Panc1 (cell line): ENCODE data around the gene PDE11A. TPM values are rescaled to one million over a fixed set of nuclear protein-coding genes. Genes with fewer than 3 reads are reported as not detected.

Source experiments
- ATAC-seq: fragments of 200-7000 bp; cut with Tn5 transposase; 2 replicates; pipeline ENCODE4 v1.9.1; 2020; ENCODE audit warnings: mild to moderate bottlenecking, moderate library complexity
- BruUV-seq: library from RNA; stranded (reverse); fragments of 400-500 nt; replicated peaks from 2 replicates; lab custom pipeline; 2021; lab: Mats Ljungman, UMichigan
- CTCF ChIA-PET: fragments of 300-600 bp; sonication (Branson Sonifier 250); formaldehyde crosslinking; loops from one replicate; lab custom pipeline; 2022; ENCODE audit warnings: antibody characterized with exemption; lab: Charles Lee
- POLR2A ChIA-PET: fragments of 300-600 bp; sonication (Branson Sonifier 250); formaldehyde crosslinking; loops from one replicate; lab custom pipeline; 2022; ENCODE audit warnings: antibody characterized with exemption; lab: Charles Lee
- DNase-seq: peaks from one replicate; pipeline ENCODE4 v3.0.0-alpha.2; 2010; ENCODE audit warnings: low read depth, low spot score
- H3K27ac ChIP-seq: 2 replicates; pipeline ENCODE4 v1.5.1; 2011; ENCODE audit warnings: mild to moderate bottlenecking, low read length, inconsistent platforms
- H3K27me3 ChIP-seq: fragments of 200-500 bp; sonication (Bioruptor generic); 2 replicates; pipeline ENCODE4 v1.6.0; 2014; ENCODE audit warnings: low read length, inconsistent platforms; ENCODE audit not compliant: control insufficient read depth, insufficient read depth
- H3K36me3 ChIP-seq: fragments of 200-500 bp; sonication (Bioruptor generic); 2 replicates; pipeline ENCODE4 v1.5.1; 2014; ENCODE audit warnings: inconsistent platforms, mild to moderate bottlenecking, low read length, moderate library complexity; ENCODE audit not compliant: control insufficient read depth, insufficient read depth
- H3K4me1 ChIP-seq: 2 replicates; pipeline ENCODE4 v1.5.1; 2011; ENCODE audit warnings: inconsistent platforms, mild to moderate bottlenecking, low read length, moderate library complexity; ENCODE audit not compliant: control insufficient read depth, insufficient read depth
- H3K4me3 ChIP-seq, 2 experiments: 2 replicates each; pipeline ENCODE4 v1.5.1; 2011 to 2012; ENCODE audit warnings: low read depth in 2 of 2, low read length in 2 of 2, mild to moderate bottlenecking in 2 of 2, inconsistent platforms in 1 of 2, moderate library complexity in 1 of 2
- H3K9me3 ChIP-seq: fragments of 200-500 bp; sonication (Bioruptor generic); 2 replicates; pipeline ENCODE4 v1.5.1; 2014; ENCODE audit warnings: low read depth, mild to moderate bottlenecking, inconsistent platforms, low read length, moderate library complexity; ENCODE audit not compliant: control insufficient read depth, insufficient read depth
- POLR2AphosphoS5 ChIP-seq: IDR thresholded peaks from 2 replicates; pipeline ENCODE4 v1.6.1; 2012; ENCODE audit warnings: mild to moderate bottlenecking, low read depth, low read length, moderate library complexity
- SIN3A ChIP-seq: IDR thresholded peaks from 2 replicates; pipeline ENCODE4 v1.6.1; 2012; ENCODE audit warnings: low read depth, mild to moderate bottlenecking, low read length, moderate library complexity, borderline replicate concordance; ENCODE audit not compliant: insufficient read depth
- TCF7L2 ChIP-seq: IDR thresholded peaks from 2 replicates; pipeline ENCODE4 v1.6.1; 2011; ENCODE audit warnings: mild to moderate bottlenecking, low read depth, low read length, inconsistent platforms
- in situ Hi-C: cut with HindIII; loops from 2 replicates; pipeline ENCODE4 v1.10.0; 2016; ENCODE audit warnings: low sequenced_read_pairs, low pct_unique_long_range_greater_than_20kb
- intact Hi-C: fragments of 100-400 bp; cut with micrococcal nuclease; formaldehyde crosslinking; loops from one replicate; pipeline ENCODE4 v1.10.0; 2022; ENCODE audit not compliant: unreplicated experiment
- total RNA-seq: library from RNA; stranded (reverse); gene quantifications from one replicate; pipeline ENCODE4 v1.2.1, GENCODE V29; 2021; ENCODE audit not compliant: unreplicated experiment
- TF ChIP-seq, protein P1 (sequence below), 2 experiments: IDR thresholded peaks; 2 replicates each; pipeline ENCODE4 v1.6.1; 2011 to 2012; ENCODE audit warnings: low read depth in 2 of 2, control low read depth in 1 of 2, low read length in 1 of 2, mild to moderate bottlenecking in 1 of 2, moderate library complexity in 1 of 2; ENCODE audit not compliant: insufficient read depth in 1 of 2
- TF ChIP-seq, protein P2 (sequence below): fragments of 450-650 bp; IDR thresholded peaks from 2 replicates; pipeline ENCODE4 v1.5.1; 2017; ENCODE audit warnings: mild to moderate bottlenecking

PDE11A gene
- total RNA-seq, 1 experiment from 2014 or later: not detected

DNA sequence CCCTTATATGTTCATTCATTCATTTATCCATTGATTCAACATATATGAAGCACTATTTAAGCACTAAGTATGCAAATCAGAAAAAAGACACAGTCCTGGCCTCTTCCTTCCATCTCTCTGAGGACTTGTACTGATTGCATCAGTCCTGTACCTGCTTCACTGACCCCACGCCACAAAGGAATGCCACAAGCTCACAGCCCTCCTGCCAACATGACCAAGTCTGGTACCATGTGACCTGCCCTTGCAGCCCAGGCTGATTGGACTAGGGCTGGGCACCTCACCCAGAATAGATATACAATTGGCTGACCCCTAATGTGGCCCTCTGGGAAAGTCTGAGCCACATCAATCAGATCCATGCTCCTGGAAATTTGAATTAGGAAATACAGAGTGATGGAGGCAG lies 483.4 kb downstream of the PDE11A start:
- H3K27ac ChIP-seq: no peak overlapping the region
- in situ Hi-C loops (no loop called here), intact Hi-C loops (no loop called here)
- ATAC-seq (no peak), DNase-seq (no peak)
- ChIA-PET POLR2A (no interaction called here), CTCF (interaction anchor here (0.7 kb wide), 1 partner anchor 21 kb away, joined by 3 read pairs; no protein-coding TSS in a partner anchor)
- BruUV-seq: no TSS peak
- no peak overlapping the region for H3K4me3 ChIP-seq
- H3K9me3 ChIP-seq: no peaks in the 10 kb centered on the region
- no peaks in the 10 kb centered on the region for H3K27me3 ChIP-seq
- H3K36me3 ChIP-seq: no peaks in the 10 kb centered on the region
- TF ChIP-seq, protein P1, sequence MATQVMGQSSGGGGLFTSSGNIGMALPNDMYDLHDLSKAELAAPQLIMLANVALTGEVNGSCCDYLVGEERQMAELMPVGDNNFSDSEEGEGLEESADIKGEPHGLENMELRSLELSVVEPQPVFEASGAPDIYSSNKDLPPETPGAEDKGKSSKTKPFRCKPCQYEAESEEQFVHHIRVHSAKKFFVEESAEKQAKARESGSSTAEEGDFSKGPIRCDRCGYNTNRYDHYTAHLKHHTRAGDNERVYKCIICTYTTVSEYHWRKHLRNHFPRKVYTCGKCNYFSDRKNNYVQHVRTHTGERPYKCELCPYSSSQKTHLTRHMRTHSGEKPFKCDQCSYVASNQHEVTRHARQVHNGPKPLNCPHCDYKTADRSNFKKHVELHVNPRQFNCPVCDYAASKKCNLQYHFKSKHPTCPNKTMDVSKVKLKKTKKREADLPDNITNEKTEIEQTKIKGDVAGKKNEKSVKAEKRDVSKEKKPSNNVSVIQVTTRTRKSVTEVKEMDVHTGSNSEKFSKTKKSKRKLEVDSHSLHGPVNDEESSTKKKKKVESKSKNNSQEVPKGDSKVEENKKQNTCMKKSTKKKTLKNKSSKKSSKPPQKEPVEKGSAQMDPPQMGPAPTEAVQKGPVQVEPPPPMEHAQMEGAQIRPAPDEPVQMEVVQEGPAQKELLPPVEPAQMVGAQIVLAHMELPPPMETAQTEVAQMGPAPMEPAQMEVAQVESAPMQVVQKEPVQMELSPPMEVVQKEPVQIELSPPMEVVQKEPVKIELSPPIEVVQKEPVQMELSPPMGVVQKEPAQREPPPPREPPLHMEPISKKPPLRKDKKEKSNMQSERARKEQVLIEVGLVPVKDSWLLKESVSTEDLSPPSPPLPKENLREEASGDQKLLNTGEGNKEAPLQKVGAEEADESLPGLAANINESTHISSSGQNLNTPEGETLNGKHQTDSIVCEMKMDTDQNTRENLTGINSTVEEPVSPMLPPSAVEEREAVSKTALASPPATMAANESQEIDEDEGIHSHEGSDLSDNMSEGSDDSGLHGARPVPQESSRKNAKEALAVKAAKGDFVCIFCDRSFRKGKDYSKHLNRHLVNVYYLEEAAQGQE (IDR thresholded peaks at IDR 0.05; ENCODE audit: insufficient read depth in 1 of 2, low read depth in 2 of 2, low read length in 1 of 2): no peak
- TF ChIP-seq, protein P2, sequence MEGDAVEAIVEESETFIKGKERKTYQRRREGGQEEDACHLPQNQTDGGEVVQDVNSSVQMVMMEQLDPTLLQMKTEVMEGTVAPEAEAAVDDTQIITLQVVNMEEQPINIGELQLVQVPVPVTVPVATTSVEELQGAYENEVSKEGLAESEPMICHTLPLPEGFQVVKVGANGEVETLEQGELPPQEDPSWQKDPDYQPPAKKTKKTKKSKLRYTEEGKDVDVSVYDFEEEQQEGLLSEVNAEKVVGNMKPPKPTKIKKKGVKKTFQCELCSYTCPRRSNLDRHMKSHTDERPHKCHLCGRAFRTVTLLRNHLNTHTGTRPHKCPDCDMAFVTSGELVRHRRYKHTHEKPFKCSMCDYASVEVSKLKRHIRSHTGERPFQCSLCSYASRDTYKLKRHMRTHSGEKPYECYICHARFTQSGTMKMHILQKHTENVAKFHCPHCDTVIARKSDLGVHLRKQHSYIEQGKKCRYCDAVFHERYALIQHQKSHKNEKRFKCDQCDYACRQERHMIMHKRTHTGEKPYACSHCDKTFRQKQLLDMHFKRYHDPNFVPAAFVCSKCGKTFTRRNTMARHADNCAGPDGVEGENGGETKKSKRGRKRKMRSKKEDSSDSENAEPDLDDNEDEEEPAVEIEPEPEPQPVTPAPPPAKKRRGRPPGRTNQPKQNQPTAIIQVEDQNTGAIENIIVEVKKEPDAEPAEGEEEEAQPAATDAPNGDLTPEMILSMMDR: no peak
- TF ChIP-seq POLR2AphosphoS5 (no peak), TCF7L2 (no peak), SIN3A (no peak)
- no peaks in the 10 kb centered on the region for H3K4me1 ChIP-seq

DNA sequence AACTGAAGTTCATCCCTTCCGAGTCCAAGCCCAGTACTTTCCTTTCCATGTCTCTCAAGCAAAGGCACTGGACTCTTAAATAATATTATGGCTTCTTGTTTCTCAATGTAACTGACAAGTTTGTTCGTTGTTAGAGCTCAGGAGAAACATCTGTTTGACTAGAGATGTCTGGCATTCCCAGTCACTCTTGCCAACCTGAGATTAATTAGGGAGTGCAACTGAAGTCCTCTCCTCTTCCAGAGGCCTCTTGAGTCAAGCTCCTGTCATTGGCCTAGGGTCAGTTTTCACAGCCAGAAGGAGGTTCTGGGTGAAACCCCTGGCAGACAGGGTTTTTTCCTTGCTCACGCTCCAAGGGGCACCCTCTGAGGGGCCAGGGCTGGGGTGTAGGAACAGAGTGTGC lies 483.9 kb downstream of the PDE11A start:
- no peak for ATAC-seq
- H3K36me3 ChIP-seq: no peaks in the 10 kb centered on the region
- CTCF ChIA-PET: no interaction called here

More for the DNA sequence above, 483.9 kb downstream of the PDE11A start:
- POLR2A ChIA-PET: no interaction called here
- no peak for TF ChIP-seq TCF7L2
- TF ChIP-seq, protein P2: no peak
- TF ChIP-seq POLR2AphosphoS5: no peak
- in situ Hi-C loops (no loop called here), intact Hi-C loops (no loop called here)
- BruUV-seq: no TSS peak
- H3K4me3 ChIP-seq: no peak overlapping the region
- no peak overlapping the region for H3K27ac ChIP-seq
- no peaks in the 10 kb centered on the region for H3K9me3 ChIP-seq
- DNase-seq: no peak
- no peaks in the 10 kb centered on the region for H3K27me3 ChIP-seq
- H3K4me1 ChIP-seq: no peaks in the 10 kb centered on the region
